GM23338 (cell line): ENCODE data around the gene SLC25A41.
"Not testable (repeated sequence)": the region's sequence is repeated elsewhere in the genome, so short reads cannot be mapped to it uniquely, and the experiment has no call there.

Experiments used
- CREB1 ChIP-seq: fragments of 250-450 bp; sonication (Bioruptor Pico); IDR thresholded peaks from 2 replicates; pipeline ENCODE4 v1.5.0; 2020; ENCODE audit warnings: low read depth, mild to moderate bottlenecking, moderate library complexity
- CTCF ChIP-seq, 2 experiments: fragments of 200-600 bp in 1 of 2; sonication (generic) in 1 of 2; conservative IDR thresholded peaks; 2 replicates each; pipeline versions ENCODE4 v1.5.1 to v1.6.1; 2016 to 2017; ENCODE audit warnings: antibody characterized with exemption in 2 of 2, low read depth in 2 of 2, mild to moderate bottlenecking in 2 of 2, moderate library complexity in 1 of 2
- ETS1 ChIP-seq: IDR thresholded peaks from 2 replicates; pipeline ENCODE4 v1.6.1; 2016; ENCODE audit warnings: antibody characterized with exemption
- EZH2 ChIP-seq: fragments of 200-600 bp; sonication (generic); IDR thresholded peaks from one replicate; pipeline ENCODE4 v1.8.0; 2017; ENCODE audit warnings: antibody characterized with exemption, mild to moderate bottlenecking, low read depth; ENCODE audit not compliant: unreplicated experiment
- EZH2phosphoT487 ChIP-seq: fragments of 200-600 bp; sonication (generic); IDR thresholded peaks from one replicate; pipeline ENCODE4 v1.8.1; 2018; ENCODE audit warnings: antibody characterized with exemption; ENCODE audit not compliant: unreplicated experiment
- JUNB ChIP-seq: IDR thresholded peaks from one replicate; pipeline ENCODE4 v1.6.1; 2016; ENCODE audit warnings: antibody characterized with exemption; ENCODE audit not compliant: unreplicated experiment
- POLR2AphosphoS5 ChIP-seq: IDR thresholded peaks from 2 replicates; pipeline ENCODE4 v1.6.1; 2016; ENCODE audit warnings: antibody characterized with exemption, low read depth
- REST ChIP-seq: IDR thresholded peaks from one replicate; pipeline ENCODE4 v1.6.1; 2018; ENCODE audit warnings: antibody characterized with exemption; ENCODE audit not compliant: unreplicated experiment
- STAT1 ChIP-seq: IDR thresholded peaks from one replicate; pipeline ENCODE4 v1.6.1; 2016; ENCODE audit warnings: antibody characterized with exemption; ENCODE audit not compliant: unreplicated experiment
- ZNF331 ChIP-seq: fragments of 250-450 bp; sonication (Bioruptor Pico); IDR thresholded peaks from 2 replicates; pipeline ENCODE4 v1.5.0; 2020; ENCODE audit warnings: low read depth, mild to moderate bottlenecking, moderate library complexity
- ZNF462 ChIP-seq: fragments of 250-450 bp; sonication (Bioruptor Pico); IDR thresholded peaks from 2 replicates; pipeline ENCODE4 v1.5.0; 2020; ENCODE audit warnings: mild to moderate bottlenecking, moderate library complexity

- not testable (repeated sequence) for TF ChIP-seq CTCF (conservative IDR thresholded peaks at IDR 0.05; ENCODE audit: low read depth in 2 of 2); ZNF331 (CRISPR knock-in tag); POLR2AphosphoS5; EZH2; REST; JUNB; CREB1 (CRISPR knock-in tag); EZH2phosphoT487; ZNF462 (CRISPR knock-in tag); STAT1; ETS1
Measured at GRCh38 chr19:6400062-6400944, 33.3 kb downstream of the SLC25A41 start.
